Esophagus squamous epithelium (tissue), 5 donors: Measurements from ENCODE around the gene MBD3L3. TPM values are rescaled to one million over a fixed set of nuclear protein-coding genes. Genes with fewer than 3 reads are reported as not detected.
"Not testable (repeated sequence)": the region's sequence is repeated elsewhere in the genome, so short reads cannot be mapped to it uniquely, and the experiment has no call there.

ENCODE experiments used
- DNase-seq: peaks from one replicate; lab custom pipeline; 2025; lab: John Stamatoyannopoulos, UW
- H3K27ac ChIP-seq, 4 donors: fragments of 200-600 bp; sonication (generic); one replicate each; pipeline ENCODE4 v1.5.1; 2016 to 2019; ENCODE audit warnings: mild to moderate bottlenecking in 1 of 4
- H3K27me3 ChIP-seq, 4 donors: fragments of 200-600 bp; sonication (generic); 1 replicate in 3 of 4; 2 replicates in 1 of 4; pipeline versions ENCODE4 v1.5.1 to v1.6.0; 2017 to 2021; ENCODE audit warnings: antibody characterized with exemption in 1 of 4
- H3K36me3 ChIP-seq, 3 donors: fragments of 200-600 bp; sonication (generic); one replicate each; pipeline ENCODE4 v1.5.1; 2016 to 2019
- H3K4me1 ChIP-seq, 3 donors: fragments of 200-600 bp; sonication (generic); one replicate each; pipeline ENCODE4 v1.5.1; 2017 to 2019
- H3K4me3 ChIP-seq, 4 donors: fragments of 200-600 bp; sonication (generic); 1 replicate in 3 of 4; 2 replicates in 1 of 4; pipeline ENCODE4 v1.5.1; 2016 to 2019; ENCODE audit warnings: mild to moderate bottlenecking in 2 of 4, moderate library complexity in 1 of 4
- H3K9me3 ChIP-seq, 3 donors: fragments of 200-600 bp; sonication (generic); one replicate each; pipeline ENCODE4 v1.5.1; 2016 to 2019
- POLR2A ChIP-seq, 4 donors: fragments of 450-650 bp; IDR thresholded peaks; one replicate each; pipeline ENCODE4 v1.6.1; 2017; ENCODE audit warnings: antibody characterized with exemption in 4 of 4, mild to moderate bottlenecking in 4 of 4, moderate library complexity in 3 of 4
- WGBS, 2 donors: methylation state at CpG; one replicate each; pipeline ENCODE4 v1.1.5; 2018; 5-methylcytosine and 5-hydroxymethylcytosine counted together
- intact Hi-C: fragments of 100-400 bp; cut with DNase I; formaldehyde crosslinking; loops from one replicate; pipeline ENCODE4 v1.15.0; 2022
- total RNA-seq, 4 donors: library from RNA; depleted of rRNA; stranded (reverse); fragments of >200 nt; gene quantifications; one replicate each; pipeline ENCODE4 v1.1.0, GENCODE V29; 2016
- TF ChIP-seq, protein P1 (sequence below), 6 experiments: fragments of 450-650 bp in 4 of 6; fragments of 200-600 bp in 2 of 6; sonication (generic) in 2 of 6; IDR thresholded peaks; one replicate each; pipeline ENCODE4 v1.5.1; 2016 to 2019; ENCODE audit warnings: antibody characterized with exemption in 6 of 6, mild to moderate bottlenecking in 4 of 6, moderate library complexity in 4 of 6
- donor health status: DM: yes; HTN: yes; CAD: no.

Gene MBD3L3
- total RNA-seq, 4 donors from 2014 or later, result not detected

GRCh38 chr19:7063764-7064418 lies 5.4 kb upstream of the MBD3L3 start:
- H3K9me3 ChIP-seq, result no peaks in the 10 kb centered on the region
- DNase-seq, result no peak
- no peak overlapping the region for H3K4me3 ChIP-seq
- H3K4me1 ChIP-seq, result no peaks in the 10 kb centered on the region
- H3K36me3 ChIP-seq, result no peaks in the 10 kb centered on the region
- H3K27ac ChIP-seq, result no peak overlapping the region
- WGBS, 2 donors, result 83 to 92% methylated on average over 8 to 9 of the region's 9 CpGs
- intact Hi-C loops, result no loop called here
- no peaks in the 10 kb centered on the region for H3K27me3 ChIP-seq
- no peak for TF ChIP-seq POLR2A (IDR thresholded peaks at IDR 0.05)
- TF ChIP-seq, protein P1, sequence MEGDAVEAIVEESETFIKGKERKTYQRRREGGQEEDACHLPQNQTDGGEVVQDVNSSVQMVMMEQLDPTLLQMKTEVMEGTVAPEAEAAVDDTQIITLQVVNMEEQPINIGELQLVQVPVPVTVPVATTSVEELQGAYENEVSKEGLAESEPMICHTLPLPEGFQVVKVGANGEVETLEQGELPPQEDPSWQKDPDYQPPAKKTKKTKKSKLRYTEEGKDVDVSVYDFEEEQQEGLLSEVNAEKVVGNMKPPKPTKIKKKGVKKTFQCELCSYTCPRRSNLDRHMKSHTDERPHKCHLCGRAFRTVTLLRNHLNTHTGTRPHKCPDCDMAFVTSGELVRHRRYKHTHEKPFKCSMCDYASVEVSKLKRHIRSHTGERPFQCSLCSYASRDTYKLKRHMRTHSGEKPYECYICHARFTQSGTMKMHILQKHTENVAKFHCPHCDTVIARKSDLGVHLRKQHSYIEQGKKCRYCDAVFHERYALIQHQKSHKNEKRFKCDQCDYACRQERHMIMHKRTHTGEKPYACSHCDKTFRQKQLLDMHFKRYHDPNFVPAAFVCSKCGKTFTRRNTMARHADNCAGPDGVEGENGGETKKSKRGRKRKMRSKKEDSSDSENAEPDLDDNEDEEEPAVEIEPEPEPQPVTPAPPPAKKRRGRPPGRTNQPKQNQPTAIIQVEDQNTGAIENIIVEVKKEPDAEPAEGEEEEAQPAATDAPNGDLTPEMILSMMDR (IDR thresholded peaks at IDR 0.05), result no peak

GRCh38 chr19:7063339-7063738 lies 4.9 kb upstream of the MBD3L3 start:
- 78 to 80% methylated on average over 4 of the region's 4 CpGs for WGBS, 2 donors
- no peaks in the 10 kb centered on the region for H3K9me3 ChIP-seq
- H3K4me1 ChIP-seq, result no peaks in the 10 kb centered on the region
- H3K36me3 ChIP-seq, result no peaks in the 10 kb centered on the region
- intact Hi-C loops, result no loop called here
- DNase-seq, result no peak
- TF ChIP-seq, protein P1 (IDR thresholded peaks at IDR 0.05), result no peak
- no peak for TF ChIP-seq POLR2A (IDR thresholded peaks at IDR 0.05)
- H3K27ac ChIP-seq, result no peak overlapping the region
- no peaks in the 10 kb centered on the region for H3K27me3 ChIP-seq
- H3K4me3 ChIP-seq, result no peak overlapping the region

DNA sequence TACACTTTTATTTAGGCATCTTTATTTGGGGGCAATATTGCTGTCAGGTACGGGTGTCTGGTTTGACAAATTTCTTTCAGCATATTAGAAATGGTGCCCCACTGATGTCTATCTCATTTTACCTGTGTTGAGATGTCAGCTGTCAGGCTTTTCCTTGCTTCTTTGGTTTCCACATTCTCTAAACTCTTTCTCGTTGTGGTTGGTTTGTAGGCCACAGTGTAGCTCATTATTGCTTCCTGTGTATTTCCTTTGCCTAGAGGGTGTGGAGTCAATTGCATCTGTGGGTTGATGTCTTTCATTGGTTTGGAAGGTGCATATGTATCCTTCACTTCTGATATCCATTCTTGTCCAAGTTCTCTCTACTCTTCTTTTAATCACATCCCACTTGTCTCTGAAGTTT lies 1.5 kb upstream of the MBD3L3 start:
- intact Hi-C loops, H3K27ac ChIP-seq, H3K36me3 ChIP-seq, H3K4me3 ChIP-seq, DNase-seq, H3K4me1 ChIP-seq, H3K27me3 ChIP-seq, H3K9me3 ChIP-seq: not testable (repeated sequence)
- 33 to 54% methylated on average over 1 to 2 of the region's 2 CpGs for WGBS, 2 donors

DNA sequence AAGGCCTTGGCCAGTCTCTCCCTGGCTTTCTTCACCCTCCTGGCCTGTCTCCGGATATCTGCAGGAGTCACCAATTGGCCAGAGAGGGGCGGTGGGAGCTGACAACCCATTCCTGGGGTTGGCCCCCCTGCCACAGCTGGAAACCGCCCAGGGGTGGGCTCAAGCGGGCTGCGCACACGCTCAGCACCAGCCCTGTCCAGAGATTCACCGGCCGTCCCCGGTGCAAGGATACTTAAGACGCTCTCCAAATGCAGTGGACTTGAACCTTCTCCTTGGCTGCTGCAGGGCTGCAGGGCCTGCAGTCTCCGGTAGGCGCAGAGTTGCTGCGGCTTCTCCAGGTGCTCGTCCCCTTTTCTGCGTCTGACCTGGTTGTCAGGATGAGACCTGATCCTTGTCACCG lies 2.1 kb downstream of the MBD3L3 start:
- WGBS, 2 donors, result 93% methylated on average over 6 of the region's 16 CpGs; no CpG with 5 or more reads in 1 of the 2 donors
- H3K4me1 ChIP-seq, H3K36me3 ChIP-seq, H3K9me3 ChIP-seq, H3K4me3 ChIP-seq, H3K27ac ChIP-seq, DNase-seq, intact Hi-C loops, H3K27me3 ChIP-seq: not testable (repeated sequence)

- H3K36me3 ChIP-seq, H3K27me3 ChIP-seq, H3K4me1 ChIP-seq, H3K27ac ChIP-seq, H3K4me3 ChIP-seq, DNase-seq, H3K9me3 ChIP-seq, intact Hi-C loops: not testable (repeated sequence)
- 86 to 93% methylated on average over 9 to 11 of the region's 14 CpGs for WGBS, 2 donors
Observed at GRCh38 chr19:7055679-7056078, 2.8 kb downstream of the MBD3L3 start.

DNA sequence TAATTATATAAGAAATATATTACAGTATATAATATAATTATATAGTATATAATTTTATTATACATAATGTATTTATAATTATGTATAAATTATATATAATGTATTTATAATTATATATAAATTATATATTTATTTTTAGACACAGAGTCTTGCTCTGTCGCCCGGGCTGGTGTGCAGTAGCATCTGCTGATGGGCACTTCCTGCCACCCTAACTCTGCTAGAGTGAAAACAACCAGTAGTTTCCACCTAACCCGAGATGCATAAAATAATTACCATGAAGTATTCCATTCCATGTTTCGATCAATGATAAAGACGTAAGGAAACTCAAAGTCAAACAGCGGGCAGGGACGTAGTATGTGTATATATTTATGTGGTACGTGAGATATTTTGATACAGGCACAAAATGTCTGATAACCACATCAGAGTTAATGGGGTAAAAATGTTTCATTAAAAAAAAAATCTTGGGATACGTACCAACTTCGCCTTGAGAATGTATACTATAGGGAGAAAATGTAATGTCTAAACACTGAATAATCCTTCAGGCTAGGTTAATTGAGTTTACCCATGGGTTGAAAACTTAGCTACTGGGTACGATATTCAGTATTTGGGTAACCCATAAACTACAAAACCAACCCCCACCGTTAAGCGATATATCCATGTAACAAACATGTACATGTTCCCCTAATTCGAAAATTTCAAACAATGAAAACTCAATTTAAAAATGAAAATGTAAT lies 3.7 kb downstream of the MBD3L3 start:
- intact Hi-C loops, H3K9me3 ChIP-seq, H3K27me3 ChIP-seq, H3K4me3 ChIP-seq, H3K36me3 ChIP-seq, H3K27ac ChIP-seq, H3K4me1 ChIP-seq, DNase-seq: not testable (repeated sequence)
- WGBS, 2 donors, result 93 to 99% methylated on average over 7 to 12 of the region's 14 CpGs

- H3K4me1 ChIP-seq, H3K27me3 ChIP-seq, intact Hi-C loops, H3K36me3 ChIP-seq, H3K9me3 ChIP-seq, DNase-seq, H3K4me3 ChIP-seq, H3K27ac ChIP-seq: not testable (repeated sequence)
- 91 to 94% methylated on average over 7 of the region's 7 CpGs for whole genome bisulfite sequencing, 2 donors
Observed at GRCh38 chr19:7052896-7053295, 5.6 kb downstream of the MBD3L3 start.

DNA sequence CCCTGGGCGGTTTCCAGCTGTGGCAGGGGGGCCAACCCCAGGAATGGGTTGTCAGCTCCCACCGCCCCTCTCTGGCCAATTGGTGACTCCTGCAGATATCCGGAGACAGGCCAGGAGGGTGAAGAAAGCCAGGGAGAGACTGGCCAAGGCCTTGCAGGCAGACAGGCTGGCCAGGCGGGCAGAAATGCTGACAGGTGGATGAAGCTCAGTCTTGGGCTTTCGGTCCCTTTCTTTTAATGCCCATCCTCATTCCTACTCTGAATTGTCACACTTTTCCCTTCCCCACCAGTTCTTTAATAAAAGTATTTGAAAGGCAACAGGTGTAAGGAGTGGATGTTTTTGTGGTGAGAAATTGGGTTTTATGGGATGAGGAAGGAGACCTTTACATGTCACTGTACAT lies 7.1 kb downstream of the MBD3L3 start:
- H3K4me3 ChIP-seq, DNase-seq, H3K36me3 ChIP-seq, intact Hi-C loops, H3K9me3 ChIP-seq, H3K27ac ChIP-seq, H3K27me3 ChIP-seq, H3K4me1 ChIP-seq: not testable (repeated sequence)
- WGBS, 2 donors, result 100% methylated on average over 2 of the region's 5 CpGs; no CpG with 5 or more reads in 1 of the 2 donors

GRCh38 chr19:7049021-7049420 lies 9.5 kb downstream of the MBD3L3 start, which contains the start of gene MBD3L2:
Gene MBD3L2, plus strand, starts transcription at chr19:7049321. Its CDS starts 53 bp downstream, at chr19:7049374.
- H3K27me3 ChIP-seq, H3K36me3 ChIP-seq, DNase-seq, H3K27ac ChIP-seq, H3K4me1 ChIP-seq, H3K4me3 ChIP-seq, H3K9me3 ChIP-seq, intact Hi-C loops: not testable (repeated sequence)
- no CpG with 5 or more reads among the region's 7 CpGs for WGBS, 2 donors

- no CpG with 5 or more reads among the region's 2 CpGs for WGBS, 2 donors
- H3K36me3 ChIP-seq, H3K27me3 ChIP-seq, H3K4me1 ChIP-seq, H3K4me3 ChIP-seq, H3K9me3 ChIP-seq, intact Hi-C loops, H3K27ac ChIP-seq, DNase-seq: not testable (repeated sequence)
Observed at GRCh38 chr19:7041563-7041962, 16.9 kb downstream of the MBD3L3 start.

DNA sequence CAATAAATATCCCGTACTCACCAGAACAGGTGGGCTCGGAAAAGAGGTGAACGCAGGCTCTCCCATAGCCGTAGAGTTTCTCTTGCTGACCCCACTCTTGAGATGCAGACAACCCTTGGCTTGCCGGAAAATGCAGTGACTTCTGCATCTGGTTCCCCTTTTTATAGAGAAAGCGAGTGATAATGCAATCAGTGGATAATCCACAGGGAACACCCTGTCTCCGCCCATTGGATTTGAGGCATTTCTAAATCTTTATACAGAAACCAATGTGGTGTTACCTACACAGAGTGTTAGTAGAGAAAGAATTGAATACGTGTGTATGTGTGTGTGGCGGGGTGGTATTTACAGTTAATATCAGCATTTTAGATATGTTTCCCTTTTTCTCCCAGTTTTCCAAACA lies 18.4 kb downstream of the MBD3L3 start, which contains the start of gene MBD3L4:
MBD3L4 (minus strand) TSS at position 101 of the 400 bp plus-strand sequence; CDS start at position 66, 35 bp downstream.
- intact Hi-C loops, H3K27ac ChIP-seq, H3K9me3 ChIP-seq, DNase-seq, H3K4me1 ChIP-seq, H3K36me3 ChIP-seq, H3K4me3 ChIP-seq, H3K27me3 ChIP-seq: not testable (repeated sequence)
- 100% methylated on average over 1 of the region's 9 CpGs; no CpG with 5 or more reads in 1 of the 2 donors for WGBS, 2 donors
